Astrocyte (in vitro differentiated cells and primary cell): ENCODE measurements around the gene WDR7.

Experiments used
- CTCF ChIP-seq: IDR thresholded peaks from 2 replicates; pipeline ENCODE4 v1.5.1; 2011; ENCODE audit warnings: low read depth, mild to moderate bottlenecking, inconsistent platforms, low read length, moderate library complexity; ENCODE audit not compliant: insufficient read depth
- EZH2 ChIP-seq: IDR thresholded peaks from 2 replicates; pipeline ENCODE4 v1.6.1; 2012; ENCODE audit warnings: mild to moderate bottlenecking, low read length, inconsistent platforms; ENCODE audit not compliant: insufficient read depth

- TF ChIP-seq CTCF (no peak), EZH2 (no peak)
Measured at GRCh38 chr18:56715121-56715520, 64.0 kb downstream of the WDR7 start.
